ENCODE measurements around the gene DMXL1. TPM values are rescaled to one million over a fixed set of nuclear protein-coding genes. Genes with fewer than 3 reads are reported as not detected.

The DMXL1 gene
- total RNA-seq, 4 donors from 2014 or later: 25.9 to 50.9 (median 30.9) TPM

- WGBS, 2 donors: 57 to 61% methylated on average over 2 of the region's 3 CpGs
- no peak overlapping the region for H3K27ac ChIP-seq
- no peaks in the 10 kb centered on the region for H3K27me3 ChIP-seq
- no peaks in the 10 kb centered on the region for H3K36me3 ChIP-seq
- no peak overlapping the region for H3K4me3 ChIP-seq
- H3K9me3 ChIP-seq: no peaks in the 10 kb centered on the region
- TF ChIP-seq POLR2A (IDR thresholded peaks at IDR 0.05) (no peak), CTCF (IDR thresholded peaks at IDR 0.05) (no peak)
- H3K4me1 ChIP-seq: peaks cover 11 to 53% (median 27%) of the 10 kb centered on the region in 3 donors
- intact Hi-C loops (cut with DNase I): no loop called here
- DNase-seq: no peak
These were observed 221.0 kb downstream of the DMXL1 start for GRCh38 chr5:119291877-119292276.

GRCh38 chr5:119292701-119293515 lies 222.0 kb downstream of the DMXL1 start:
- Histone ChIP-seq H3K9me3 (no peaks in the 10 kb centered on the region), H3K4me3 (no peak overlapping the region), H3K4me1 (peaks cover 11 to 43% (median 27%) of the 10 kb centered on the region in 3 donors), H3K36me3 (no peaks in the 10 kb centered on the region), H3K27me3 (no peaks in the 10 kb centered on the region), H3K27ac (no peak overlapping the region)
- 74 to 78% methylated on average over 3 of the region's 3 CpGs for WGBS, 2 donors
- intact Hi-C loops (cut with DNase I): no loop called here
- no peak for DNase-seq
- TF ChIP-seq CTCF (IDR thresholded peaks at IDR 0.05): no peak
- no peak for TF ChIP-seq POLR2A (IDR thresholded peaks at IDR 0.05)

GRCh38 chr5:119293516-119293829 lies 222.6 kb downstream of the DMXL1 start:
- 67 to 92% methylated on average over 2 of the region's 2 CpGs for WGBS, 2 donors

More at GRCh38 chr5:119293516-119293829, 222.6 kb downstream of the DMXL1 start:
- H3K4me3 ChIP-seq: no peak overlapping the region
- intact Hi-C loops (cut with DNase I): no loop called here
- TF ChIP-seq CTCF (IDR thresholded peaks at IDR 0.05): no peak
- no peak for TF ChIP-seq POLR2A (IDR thresholded peaks at IDR 0.05)
- no peaks in the 10 kb centered on the region for H3K9me3 ChIP-seq
- no peak for DNase-seq
- no peaks in the 10 kb centered on the region for H3K27me3 ChIP-seq
- H3K4me1 ChIP-seq: peaks cover 7 to 37% (median 23%) of the 10 kb centered on the region in 3 donors
- no peaks in the 10 kb centered on the region for H3K36me3 ChIP-seq
- no peak overlapping the region for H3K27ac ChIP-seq

Small RNAs within 50 kb of the gene (small RNA-seq; reads per million reads assigned to genes)
- gene LAMTOR3P2 (0 reads per million in 4 donors), gene MIR5706 (0 to 0.09 (median 0) reads per million in 4 donors), gene RNU6-701P (0 to 0.07 (median 0) reads per million in 4 donors)

Other genes starting within 250 kb of the DMXL1 start
- gene DTWD2, start 82.5 kb upstream of the DMXL1 start, total RNA-seq: 10 to 100 TPM in 2 of 4 donors, 1 to 10 TPM in 2; 7.4 to 11.5 (median 9.9) TPM

Data from esophagus squamous epithelium (tissue), 5 donors.